ENCODE data around the gene IQSEC1. TPM values are rescaled to one million over a fixed set of nuclear protein-coding genes. Genes with fewer than 3 reads are reported as not detected.

Gene IQSEC1
- total RNA-seq, 1 donor from 2014 or later, result 34.2 TPM

- peaks cover 4% of the 10 kb centered on the region for H3K9me3 Mint-ChIP-seq (ENCODE audit: low read depth)
- peaks cover 3% of the 10 kb centered on the region for H3K36me3 Mint-ChIP-seq (ENCODE audit: insufficient read depth)
- TF ChIP-seq CTCF (IDR thresholded peaks at IDR 0.05; ENCODE audit: unreplicated experiment), result no peak
- peaks cover 2% of the 10 kb centered on the region for H3K4me1 Mint-ChIP-seq (ENCODE audit: low read depth)
- H3K27ac Mint-ChIP-seq, result no peak overlapping the region
- H3K4me3 Mint-ChIP-seq (ENCODE audit: low read depth), result no peak overlapping the region
- no peaks in the 10 kb centered on the region for H3K27me3 Mint-ChIP-seq
- no peak for DNase-seq (ENCODE audit: low spot score, unreplicated experiment)
These were observed 84.3 kb downstream of the IQSEC1 start for GRCh38 chr3:12988728-12989454.

- DNase-seq (ENCODE audit: low spot score, unreplicated experiment), result no peak
- no peaks in the 10 kb centered on the region for H3K27me3 Mint-ChIP-seq
- H3K4me3 Mint-ChIP-seq (ENCODE audit: low read depth), result no peak overlapping the region
- peaks cover 4% of the 10 kb centered on the region for H3K9me3 Mint-ChIP-seq (ENCODE audit: low read depth)
- H3K36me3 Mint-ChIP-seq (ENCODE audit: insufficient read depth), result peaks cover 3% of the 10 kb centered on the region
- H3K4me1 Mint-ChIP-seq (ENCODE audit: low read depth), result no peaks in the 10 kb centered on the region
- no peak overlapping the region for H3K27ac Mint-ChIP-seq
- TF ChIP-seq CTCF (IDR thresholded peaks at IDR 0.05; ENCODE audit: unreplicated experiment), result no peak
These were observed 85.6 kb downstream of the IQSEC1 start for GRCh38 chr3:12987602-12988001.

- no peak overlapping the region for H3K4me3 Mint-ChIP-seq (ENCODE audit: low read depth)
- no peaks in the 10 kb centered on the region for H3K27me3 Mint-ChIP-seq
- no peak for TF ChIP-seq CTCF (IDR thresholded peaks at IDR 0.05; ENCODE audit: unreplicated experiment)
- DNase-seq (ENCODE audit: low spot score, unreplicated experiment), result no peak
- H3K4me1 Mint-ChIP-seq (ENCODE audit: low read depth), result no peaks in the 10 kb centered on the region
- H3K9me3 Mint-ChIP-seq (ENCODE audit: low read depth), result peaks cover 4% of the 10 kb centered on the region
- H3K36me3 Mint-ChIP-seq (ENCODE audit: insufficient read depth), result peaks cover 3% of the 10 kb centered on the region
- no peak overlapping the region for H3K27ac Mint-ChIP-seq
These were observed 86.2 kb downstream of the IQSEC1 start for GRCh38 chr3:12986986-12987385.

GRCh38 chr3:12986521-12986920 is 86.7 kb downstream of the IQSEC1 start:
- peaks cover 4% of the 10 kb centered on the region for H3K9me3 Mint-ChIP-seq (ENCODE audit: low read depth)
- H3K36me3 Mint-ChIP-seq (ENCODE audit: insufficient read depth), result peaks cover 3% of the 10 kb centered on the region
- no peaks in the 10 kb centered on the region for H3K27me3 Mint-ChIP-seq
- H3K4me3 Mint-ChIP-seq (ENCODE audit: low read depth), result no peak overlapping the region
- H3K4me1 Mint-ChIP-seq (ENCODE audit: low read depth), result no peaks in the 10 kb centered on the region
- H3K27ac Mint-ChIP-seq, result no peak overlapping the region
- DNase-seq (ENCODE audit: low spot score, unreplicated experiment), result no peak
- no peak for TF ChIP-seq CTCF (IDR thresholded peaks at IDR 0.05; ENCODE audit: unreplicated experiment)

DNA sequence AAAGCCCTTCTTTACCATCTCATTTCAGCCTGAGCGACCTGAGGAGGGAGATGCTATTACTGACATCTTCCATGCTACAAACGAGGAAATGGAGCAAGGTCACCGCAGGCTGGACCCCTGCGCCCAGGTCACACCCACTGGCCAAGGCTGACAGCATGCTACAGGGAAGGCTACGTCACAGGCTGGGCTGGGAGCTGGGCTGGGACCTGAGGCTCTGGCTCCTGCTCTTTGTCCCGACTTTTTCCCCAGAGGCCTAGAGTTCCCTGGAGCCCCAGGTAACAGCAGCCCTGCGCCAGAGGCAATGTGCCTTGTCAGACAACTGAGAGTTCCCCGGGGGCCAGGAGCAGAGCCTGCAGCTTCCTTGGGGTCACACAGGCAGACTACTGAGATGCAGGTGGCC is 87.2 kb downstream of the IQSEC1 start:
- Mint-ChIP-seq H3K4me1 (ENCODE audit: low read depth) (no peaks in the 10 kb centered on the region), H3K27me3 (peaks cover 2% of the 10 kb centered on the region), H3K36me3 (ENCODE audit: insufficient read depth) (peaks cover 3% of the 10 kb centered on the region), H3K27ac (no peak overlapping the region), H3K9me3 (ENCODE audit: low read depth) (peaks cover 4% of the 10 kb centered on the region), H3K4me3 (ENCODE audit: low read depth) (no peak overlapping the region)
- DNase-seq (ENCODE audit: low spot score, unreplicated experiment), result no peak
- TF ChIP-seq CTCF (IDR thresholded peaks at IDR 0.05; ENCODE audit: unreplicated experiment), result no peak
